NCI-H446 (cell line): Measurements from ENCODE around the gene KAT5.
"Not testable (repeated sequence)": the region's sequence is repeated elsewhere in the genome, so short reads cannot be mapped to it uniquely, and the experiment has no call there.

ENCODE experiments used
- DNase-seq, 2 experiments: peaks; one replicate each; lab custom pipeline; 2025; lab: John Stamatoyannopoulos, UW

KAT5 gene

GRCh38 chr11:65744699-65745042, 32.6 kb downstream of the KAT5 start:
- no peak for DNase-seq

GRCh38 chr11:65745049-65745448, 33.0 kb downstream of the KAT5 start:
- DNase-seq, result no peak

- DNase-seq, result not testable (repeated sequence)
Observed at GRCh38 chr11:65762169-65762568, 50.1 kb downstream of the KAT5 start.

- not testable (repeated sequence) for DNase-seq
Observed at GRCh38 chr11:65762816-65763215, 50.8 kb downstream of the KAT5 start.

GRCh38 chr11:65764434-65764833, 52.4 kb downstream of the KAT5 start:
- DNase-seq, result no peak

GRCh38 chr11:65766535-65766934, 54.5 kb downstream of the KAT5 start:
- no peak for DNase-seq

GRCh38 chr11:65767406-65767805, 55.4 kb downstream of the KAT5 start:
- no peak for DNase-seq

GRCh38 chr11:65767806-65768205, 55.8 kb downstream of the KAT5 start:
- not testable (repeated sequence) for DNase-seq
